HCT116 (cell line): Measurements from ENCODE around the gene PET117.

ENCODE experiments used
- EZH2 ChIP-seq: fragments of 200-600 bp; sonication (generic); IDR thresholded peaks from 2 replicates; pipeline ENCODE4 v1.6.1; 2017; ENCODE audit warnings: antibody characterized with exemption, mixed run types
- EZH2phosphoT487 ChIP-seq: fragments of 200-600 bp; IDR thresholded peaks from 2 replicates; pipeline ENCODE4 v1.6.1; 2018; ENCODE audit warnings: antibody characterized with exemption, borderline replicate concordance
- JUND ChIP-seq: IDR thresholded peaks from 2 replicates; pipeline ENCODE4 v1.6.1; 2012
- POLR2AphosphoS5 ChIP-seq: IDR thresholded peaks from 2 replicates; pipeline ENCODE4 v1.6.1; 2011; ENCODE audit warnings: mild to moderate bottlenecking, low read depth, low read length, moderate library complexity
- RAD21 ChIP-seq: IDR thresholded peaks from 2 replicates; pipeline ENCODE4 v1.6.1; 2012; ENCODE audit warnings: low read depth, mild to moderate bottlenecking
- SP1 ChIP-seq: IDR thresholded peaks from 2 replicates; pipeline ENCODE4 v1.6.1; 2012; ENCODE audit warnings: low read depth
- TF ChIP-seq, protein P1 (sequence below), 3 experiments: fragments of 200-600 bp in 1 of 3; sonication (generic) in 1 of 3; IDR thresholded peaks in 2 of 3; conservative IDR thresholded peaks in 1 of 3; 2 replicates each; pipeline ENCODE4 v1.5.1; 2012 to 2017; ENCODE audit warnings: low read depth in 2 of 3, low read length in 2 of 3, antibody characterized with exemption in 1 of 3, borderline replicate concordance in 1 of 3, control low read depth in 1 of 3, mild to moderate bottlenecking in 1 of 3, mixed read lengths in 1 of 3, mixed run types in 1 of 3, moderate library complexity in 1 of 3; ENCODE audit not compliant: insufficient read depth in 1 of 3
- TF ChIP-seq, protein P2 (sequence below): IDR thresholded peaks from 2 replicates; pipeline ENCODE4 v1.6.1; 2011; ENCODE audit warnings: mild to moderate bottlenecking, low read length, moderate library complexity; ENCODE audit not compliant: insufficient replicate concordance; ENCODE audit errors: extremely low read depth

DNA sequence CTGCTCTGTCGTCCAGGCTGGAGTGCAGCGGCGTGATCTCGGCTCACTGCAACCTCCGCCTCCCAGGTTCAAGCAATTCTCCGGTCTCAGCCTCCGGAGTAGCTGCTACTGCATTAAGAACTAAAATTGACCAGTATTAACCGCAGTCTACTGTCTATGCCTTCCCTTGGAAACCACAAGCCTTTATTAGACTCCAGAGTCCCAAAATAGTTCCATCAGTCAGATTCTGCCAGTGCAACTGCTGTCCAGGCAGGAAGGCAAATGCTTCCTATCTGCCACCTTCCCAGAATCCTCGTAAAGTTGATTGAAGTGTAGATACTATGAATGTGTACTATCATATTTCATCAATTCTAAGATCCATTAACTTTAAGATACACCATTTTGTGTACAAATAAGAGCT, 16.7 kb downstream of the PET117 start:
- TF ChIP-seq POLR2AphosphoS5 (no peak), RAD21 (no peak), JUND (no peak), SP1 (no peak), EZH2 (no peak), EZH2phosphoT487 (no peak)
- TF ChIP-seq, protein P1, sequence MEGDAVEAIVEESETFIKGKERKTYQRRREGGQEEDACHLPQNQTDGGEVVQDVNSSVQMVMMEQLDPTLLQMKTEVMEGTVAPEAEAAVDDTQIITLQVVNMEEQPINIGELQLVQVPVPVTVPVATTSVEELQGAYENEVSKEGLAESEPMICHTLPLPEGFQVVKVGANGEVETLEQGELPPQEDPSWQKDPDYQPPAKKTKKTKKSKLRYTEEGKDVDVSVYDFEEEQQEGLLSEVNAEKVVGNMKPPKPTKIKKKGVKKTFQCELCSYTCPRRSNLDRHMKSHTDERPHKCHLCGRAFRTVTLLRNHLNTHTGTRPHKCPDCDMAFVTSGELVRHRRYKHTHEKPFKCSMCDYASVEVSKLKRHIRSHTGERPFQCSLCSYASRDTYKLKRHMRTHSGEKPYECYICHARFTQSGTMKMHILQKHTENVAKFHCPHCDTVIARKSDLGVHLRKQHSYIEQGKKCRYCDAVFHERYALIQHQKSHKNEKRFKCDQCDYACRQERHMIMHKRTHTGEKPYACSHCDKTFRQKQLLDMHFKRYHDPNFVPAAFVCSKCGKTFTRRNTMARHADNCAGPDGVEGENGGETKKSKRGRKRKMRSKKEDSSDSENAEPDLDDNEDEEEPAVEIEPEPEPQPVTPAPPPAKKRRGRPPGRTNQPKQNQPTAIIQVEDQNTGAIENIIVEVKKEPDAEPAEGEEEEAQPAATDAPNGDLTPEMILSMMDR (IDR thresholded peaks at IDR 0.05 in 2 of 3, conservative IDR thresholded peaks at IDR 0.05 in 1 of 3; ENCODE audit: borderline replicate concordance in 1 of 3, insufficient read depth in 1 of 3, low read depth in 2 of 3, low read length in 2 of 3): no peak
- TF ChIP-seq, protein P2, sequence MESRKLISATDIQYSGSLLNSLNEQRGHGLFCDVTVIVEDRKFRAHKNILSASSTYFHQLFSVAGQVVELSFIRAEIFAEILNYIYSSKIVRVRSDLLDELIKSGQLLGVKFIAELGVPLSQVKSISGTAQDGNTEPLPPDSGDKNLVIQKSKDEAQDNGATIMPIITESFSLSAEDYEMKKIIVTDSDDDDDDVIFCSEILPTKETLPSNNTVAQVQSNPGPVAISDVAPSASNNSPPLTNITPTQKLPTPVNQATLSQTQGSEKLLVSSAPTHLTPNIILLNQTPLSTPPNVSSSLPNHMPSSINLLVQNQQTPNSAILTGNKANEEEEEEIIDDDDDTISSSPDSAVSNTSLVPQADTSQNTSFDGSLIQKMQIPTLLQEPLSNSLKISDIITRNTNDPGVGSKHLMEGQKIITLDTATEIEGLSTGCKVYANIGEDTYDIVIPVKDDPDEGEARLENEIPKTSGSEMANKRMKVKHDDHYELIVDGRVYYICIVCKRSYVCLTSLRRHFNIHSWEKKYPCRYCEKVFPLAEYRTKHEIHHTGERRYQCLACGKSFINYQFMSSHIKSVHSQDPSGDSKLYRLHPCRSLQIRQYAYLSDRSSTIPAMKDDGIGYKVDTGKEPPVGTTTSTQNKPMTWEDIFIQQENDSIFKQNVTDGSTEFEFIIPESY: no peak
